ENCODE measurements around the gene SLC39A12.

The SLC39A12 gene

GRCh38 chr10:18071591-18071990 lies 119.9 kb downstream of the SLC39A12 start:
- DNase-seq (ENCODE audit: low read depth in 2 of 2): peak in 1 of 2 donors; percentile 5
- no peak for TF ChIP-seq CTCF (IDR thresholded peaks at IDR 0.05; ENCODE audit: low read depth, low read length)
- H3K4me3 ChIP-seq (replicated peaks in 1 of 2; ENCODE audit: low read depth in 2 of 2, low read length in 2 of 2): no peak overlapping the region

GRCh38 chr10:18073314-18073713 lies 121.6 kb downstream of the SLC39A12 start:
- no peak for DNase-seq (ENCODE audit: low read depth in 2 of 2)
- TF ChIP-seq CTCF (IDR thresholded peaks at IDR 0.05; ENCODE audit: low read depth, low read length): no peak
- no peak overlapping the region for H3K4me3 ChIP-seq (replicated peaks in 1 of 2; ENCODE audit: low read depth in 2 of 2, low read length in 2 of 2)

GRCh38 chr10:18075881-18076280 lies 124.2 kb downstream of the SLC39A12 start:
- DNase-seq (ENCODE audit: low read depth in 2 of 2): no peak
- no peak overlapping the region for H3K4me3 ChIP-seq (replicated peaks in 1 of 2; ENCODE audit: low read depth in 2 of 2, low read length in 2 of 2)
- no peak for TF ChIP-seq CTCF (IDR thresholded peaks at IDR 0.05; ENCODE audit: low read depth, low read length)

- no peak overlapping the region for H3K4me3 ChIP-seq (replicated peaks in 1 of 2; ENCODE audit: low read depth in 2 of 2, low read length in 2 of 2)
- peak in 1 of 2 donors; percentile 21 for DNase-seq (ENCODE audit: low read depth in 2 of 2)
- no peak for TF ChIP-seq CTCF (IDR thresholded peaks at IDR 0.05; ENCODE audit: low read depth, low read length)
Observed at GRCh38 chr10:18079665-18080295, 128.1 kb downstream of the SLC39A12 start.

- DNase-seq (ENCODE audit: low read depth in 2 of 2): no peak
- no peak for TF ChIP-seq CTCF (IDR thresholded peaks at IDR 0.05; ENCODE audit: low read depth, low read length)
- no peak overlapping the region for H3K4me3 ChIP-seq (replicated peaks in 1 of 2; ENCODE audit: low read depth in 2 of 2, low read length in 2 of 2)
Observed at GRCh38 chr10:18082381-18082780, 130.7 kb downstream of the SLC39A12 start.

GRCh38 chr10:18085855-18086254 lies 134.1 kb downstream of the SLC39A12 start:
- no peak for DNase-seq (ENCODE audit: low read depth in 2 of 2)
- TF ChIP-seq CTCF (IDR thresholded peaks at IDR 0.05; ENCODE audit: low read depth, low read length): no peak
- H3K4me3 ChIP-seq (replicated peaks in 1 of 2; ENCODE audit: low read depth in 2 of 2, low read length in 2 of 2): no peak overlapping the region

- H3K4me3 ChIP-seq (replicated peaks in 1 of 2; ENCODE audit: low read depth in 2 of 2, low read length in 2 of 2): no peak overlapping the region
Observed at GRCh38 chr10:18086746-18087145, 135.0 kb downstream of the SLC39A12 start.

More at GRCh38 chr10:18086746-18087145, 135.0 kb downstream of the SLC39A12 start:
- no peak for TF ChIP-seq CTCF (IDR thresholded peaks at IDR 0.05; ENCODE audit: low read depth, low read length)
- no peak for DNase-seq (ENCODE audit: low read depth in 2 of 2)

All from cardiac fibroblast (primary cell).